ENCODE measurements around the gene UPP2.

- TF ChIP-seq EZH2 (IDR thresholded peaks at IDR 0.05) = no peak
- TF ChIP-seq POLR2AphosphoS5 (IDR thresholded peaks at IDR 0.05; ENCODE audit: borderline replicate concordance, low read depth, low read length) = no peak
Measured at GRCh38 chr2:158142165-158142564, 40.5 kb downstream of the UPP2 start.
